Measurements from ENCODE around the gene SLC4A11.

DNA sequence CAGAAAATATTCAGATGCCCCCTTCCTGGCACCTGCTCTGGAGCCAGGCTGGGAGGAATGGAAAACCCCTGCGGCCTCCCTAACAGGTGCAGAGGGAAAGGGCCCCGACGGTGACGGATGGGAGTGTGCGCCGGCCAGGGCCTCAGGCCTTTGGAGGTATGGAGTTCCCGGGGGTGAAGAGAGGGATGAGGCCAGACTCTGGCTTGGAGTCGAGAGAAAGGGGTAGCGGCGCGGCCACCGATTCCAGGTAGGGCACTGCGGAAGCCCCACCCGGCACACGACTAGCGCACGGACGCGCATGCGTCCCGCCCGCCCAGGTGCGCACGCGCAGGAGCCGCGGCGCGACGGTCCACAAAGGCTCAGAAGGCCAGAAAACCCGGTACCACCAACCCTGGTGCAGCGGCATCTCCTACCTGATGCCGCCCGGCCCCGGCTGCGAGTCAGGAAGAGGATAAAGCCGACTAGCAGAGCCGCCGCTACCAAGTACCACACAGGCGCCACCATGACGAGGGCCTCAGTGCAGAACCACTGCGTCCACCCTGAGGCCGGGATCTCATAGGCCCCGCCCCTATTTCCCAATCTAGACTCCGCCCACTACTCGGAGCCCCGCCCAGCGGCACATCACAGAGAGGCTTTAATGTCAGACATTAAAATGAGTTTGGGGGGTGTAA lies 34.7 kb downstream of the SLC4A11 start, which contains the start of gene DDRGK1:
- TF ChIP-seq ZNF462 (CRISPR knock-in tag; IDR thresholded peaks at IDR 0.05) (no peak), POLR2AphosphoS5 (IDR thresholded peaks at IDR 0.05; ENCODE audit: low read depth) (peak; percentile 93), JUNB (IDR thresholded peaks at IDR 0.05; ENCODE audit: unreplicated experiment) (no peak), CREB1 (CRISPR knock-in tag; IDR thresholded peaks at IDR 0.05; ENCODE audit: low read depth) (0 out of 2 replicates have a peak, but pooled peaks have one; percentile 5), ZNF114 (CRISPR knock-in tag; IDR thresholded peaks at IDR 0.05) (no peak)
- TF ChIP-seq, protein P1, sequence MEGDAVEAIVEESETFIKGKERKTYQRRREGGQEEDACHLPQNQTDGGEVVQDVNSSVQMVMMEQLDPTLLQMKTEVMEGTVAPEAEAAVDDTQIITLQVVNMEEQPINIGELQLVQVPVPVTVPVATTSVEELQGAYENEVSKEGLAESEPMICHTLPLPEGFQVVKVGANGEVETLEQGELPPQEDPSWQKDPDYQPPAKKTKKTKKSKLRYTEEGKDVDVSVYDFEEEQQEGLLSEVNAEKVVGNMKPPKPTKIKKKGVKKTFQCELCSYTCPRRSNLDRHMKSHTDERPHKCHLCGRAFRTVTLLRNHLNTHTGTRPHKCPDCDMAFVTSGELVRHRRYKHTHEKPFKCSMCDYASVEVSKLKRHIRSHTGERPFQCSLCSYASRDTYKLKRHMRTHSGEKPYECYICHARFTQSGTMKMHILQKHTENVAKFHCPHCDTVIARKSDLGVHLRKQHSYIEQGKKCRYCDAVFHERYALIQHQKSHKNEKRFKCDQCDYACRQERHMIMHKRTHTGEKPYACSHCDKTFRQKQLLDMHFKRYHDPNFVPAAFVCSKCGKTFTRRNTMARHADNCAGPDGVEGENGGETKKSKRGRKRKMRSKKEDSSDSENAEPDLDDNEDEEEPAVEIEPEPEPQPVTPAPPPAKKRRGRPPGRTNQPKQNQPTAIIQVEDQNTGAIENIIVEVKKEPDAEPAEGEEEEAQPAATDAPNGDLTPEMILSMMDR (conservative IDR thresholded peaks at IDR 0.05; ENCODE audit: low read depth in 2 of 2), result no peak
- TF ChIP-seq, protein P2, sequence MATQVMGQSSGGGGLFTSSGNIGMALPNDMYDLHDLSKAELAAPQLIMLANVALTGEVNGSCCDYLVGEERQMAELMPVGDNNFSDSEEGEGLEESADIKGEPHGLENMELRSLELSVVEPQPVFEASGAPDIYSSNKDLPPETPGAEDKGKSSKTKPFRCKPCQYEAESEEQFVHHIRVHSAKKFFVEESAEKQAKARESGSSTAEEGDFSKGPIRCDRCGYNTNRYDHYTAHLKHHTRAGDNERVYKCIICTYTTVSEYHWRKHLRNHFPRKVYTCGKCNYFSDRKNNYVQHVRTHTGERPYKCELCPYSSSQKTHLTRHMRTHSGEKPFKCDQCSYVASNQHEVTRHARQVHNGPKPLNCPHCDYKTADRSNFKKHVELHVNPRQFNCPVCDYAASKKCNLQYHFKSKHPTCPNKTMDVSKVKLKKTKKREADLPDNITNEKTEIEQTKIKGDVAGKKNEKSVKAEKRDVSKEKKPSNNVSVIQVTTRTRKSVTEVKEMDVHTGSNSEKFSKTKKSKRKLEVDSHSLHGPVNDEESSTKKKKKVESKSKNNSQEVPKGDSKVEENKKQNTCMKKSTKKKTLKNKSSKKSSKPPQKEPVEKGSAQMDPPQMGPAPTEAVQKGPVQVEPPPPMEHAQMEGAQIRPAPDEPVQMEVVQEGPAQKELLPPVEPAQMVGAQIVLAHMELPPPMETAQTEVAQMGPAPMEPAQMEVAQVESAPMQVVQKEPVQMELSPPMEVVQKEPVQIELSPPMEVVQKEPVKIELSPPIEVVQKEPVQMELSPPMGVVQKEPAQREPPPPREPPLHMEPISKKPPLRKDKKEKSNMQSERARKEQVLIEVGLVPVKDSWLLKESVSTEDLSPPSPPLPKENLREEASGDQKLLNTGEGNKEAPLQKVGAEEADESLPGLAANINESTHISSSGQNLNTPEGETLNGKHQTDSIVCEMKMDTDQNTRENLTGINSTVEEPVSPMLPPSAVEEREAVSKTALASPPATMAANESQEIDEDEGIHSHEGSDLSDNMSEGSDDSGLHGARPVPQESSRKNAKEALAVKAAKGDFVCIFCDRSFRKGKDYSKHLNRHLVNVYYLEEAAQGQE (IDR thresholded peaks at IDR 0.05; ENCODE audit: unreplicated experiment), result no peak
- TF ChIP-seq, protein P3, sequence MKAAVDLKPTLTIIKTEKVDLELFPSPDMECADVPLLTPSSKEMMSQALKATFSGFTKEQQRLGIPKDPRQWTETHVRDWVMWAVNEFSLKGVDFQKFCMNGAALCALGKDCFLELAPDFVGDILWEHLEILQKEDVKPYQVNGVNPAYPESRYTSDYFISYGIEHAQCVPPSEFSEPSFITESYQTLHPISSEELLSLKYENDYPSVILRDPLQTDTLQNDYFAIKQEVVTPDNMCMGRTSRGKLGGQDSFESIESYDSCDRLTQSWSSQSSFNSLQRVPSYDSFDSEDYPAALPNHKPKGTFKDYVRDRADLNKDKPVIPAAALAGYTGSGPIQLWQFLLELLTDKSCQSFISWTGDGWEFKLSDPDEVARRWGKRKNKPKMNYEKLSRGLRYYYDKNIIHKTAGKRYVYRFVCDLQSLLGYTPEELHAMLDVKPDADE (IDR thresholded peaks at IDR 0.05), result no peak

All from GM23338 (cell line).